A549 (cell line): ENCODE data around the gene CDK5R1. TPM values are rescaled to one million over a fixed set of nuclear protein-coding genes. Genes with fewer than 3 reads are reported as not detected.

Source experiments
- ATAC-seq, 2 experiments: fragments of 200-7000 bp in 1 of 2; fragments of >200 bp in 1 of 2; cut with Nextera tagmentation in 1 of 2; cut with Tn5 transposase in 1 of 2; 3 replicates each; pipeline versions ENCODE4 v1.8.0 to v1.9.1; 2018 to 2020; ENCODE audit warnings: mild to moderate bottlenecking in 1 of 2, moderate library complexity in 1 of 2
- CTCF ChIA-PET: fragments of 300-600 bp; sonication (Branson Sonifier 250); formaldehyde crosslinking; extraction: SDS; loops from one replicate; lab custom pipeline; 2021; ENCODE audit warnings: antibody characterized with exemption, inconsistent platforms; lab: Yijun Ruan, JAX
- POLR2A ChIA-PET: fragments of 350-600 bp; formaldehyde crosslinking; extraction: SDS; loops from one replicate; lab custom pipeline; 2021; ENCODE audit warnings: antibody characterized with exemption, inconsistent platforms; lab: Yijun Ruan, JAX
- DNase-seq, 2 experiments: peaks; one replicate each; pipeline versions ENCODE4 v3.0.0 to v3.0.0-alpha.2; 2011 to 2016; ENCODE audit warnings: low read depth in 1 of 2, low spot score in 1 of 2
- FAIRE-seq: peaks from 2 replicates; lab custom pipeline; 2011; peaks lifted over from hg19 to GRCh38; lab: Jason Lieb, UNC
- H3K27ac ChIP-seq, 2 experiments: fragments of >200 bp; sonication (Bioruptor Twin); formaldehyde crosslinking; 3 replicates each; pipeline ENCODE4 v1.5.1; 2016 to 2017
- H3K4me1 ChIP-seq: fragments of >200 bp; sonication (Bioruptor Twin); formaldehyde crosslinking; 3 replicates; pipeline ENCODE4 v1.6.1; 2016
- H3K4me2 ChIP-seq: fragments of >200 bp; sonication (Bioruptor Twin); formaldehyde crosslinking; 3 replicates; pipeline ENCODE4 v1.6.1; 2016
- H3K4me3 ChIP-seq: fragments of >200 bp; sonication (Bioruptor Twin); formaldehyde crosslinking; 3 replicates; pipeline ENCODE4 v1.5.1; 2016
- H3K9me3 ChIP-seq: fragments of >200 bp; sonication (Bioruptor Twin); formaldehyde crosslinking; 3 replicates; pipeline ENCODE4 v1.6.1; 2016
- CBX2 ChIP-seq: fragments of 200-600 bp; sonication (generic); IDR thresholded peaks from 2 replicates; pipeline ENCODE4 v1.6.1; 2016; ENCODE audit warnings: low read depth, mild to moderate bottlenecking, borderline replicate concordance
- CBX8 ChIP-seq: fragments of 200-600 bp; sonication (generic); IDR thresholded peaks from 2 replicates; pipeline ENCODE4 v1.6.1; 2016
- CEBPB ChIP-seq, 2 experiments: fragments of >200 bp in 1 of 2; sonication (Bioruptor Twin) in 1 of 2; formaldehyde crosslinking in 1 of 2; IDR thresholded peaks; 2 replicates each; pipeline ENCODE4 v1.6.1; 2012 to 2016
- CHD2 ChIP-seq: fragments of 150-350 bp; IDR thresholded peaks from 2 replicates; pipeline ENCODE4 v1.6.1; 2014; ENCODE audit warnings: low read length; ENCODE audit not compliant: partially characterized antibody
- EP300 ChIP-seq, 2 experiments: fragments of >200 bp; sonication (Bioruptor Twin); formaldehyde crosslinking; IDR thresholded peaks; 2 replicates in 1 of 2; 3 replicates in 1 of 2; pipeline ENCODE4 v1.6.1; 2016 to 2017
- FOSL2 ChIP-seq, 2 experiments: fragments of 450-650 bp in 1 of 2; fragments of >200 bp in 1 of 2; sonication (Bioruptor Twin) in 1 of 2; formaldehyde crosslinking; IDR thresholded peaks; 2 replicates each; pipeline versions ENCODE4 v1.5.0 to v1.6.1; 2016 to 2020; ENCODE audit warnings: mild to moderate bottlenecking in 1 of 2, moderate library complexity in 1 of 2
- FOXS1 ChIP-seq: fragments of 250-450 bp; sonication (Bioruptor Pico); IDR thresholded peaks from 2 replicates; pipeline ENCODE4 v1.5.0; 2020; ENCODE audit warnings: mild to moderate bottlenecking, moderate library complexity
- HDAC2 ChIP-seq: fragments of 200-600 bp; sonication (generic); IDR thresholded peaks from 2 replicates; pipeline ENCODE4 v1.6.1; 2016
- HOXB13 ChIP-seq: fragments of 250-450 bp; sonication (Bioruptor Pico); IDR thresholded peaks from 2 replicates; pipeline ENCODE4 v1.5.0; 2020; ENCODE audit warnings: low read depth, mild to moderate bottlenecking, moderate library complexity
- KDM1A ChIP-seq: fragments of 200-600 bp; sonication (generic); IDR thresholded peaks from 2 replicates; pipeline ENCODE4 v1.6.1; 2016; ENCODE audit warnings: low read depth, mild to moderate bottlenecking
- KDM5A ChIP-seq: fragments of 200-600 bp; sonication (generic); IDR thresholded peaks from 2 replicates; pipeline ENCODE4 v1.6.1; 2016; ENCODE audit warnings: antibody characterized with exemption, mild to moderate bottlenecking
- MAFK ChIP-seq: fragments of 450-650 bp; IDR thresholded peaks from 2 replicates; pipeline ENCODE4 v1.6.1; 2014; ENCODE audit not compliant: partially characterized antibody
- RCOR1 ChIP-seq: fragments of 150-350 bp; IDR thresholded peaks from 2 replicates; pipeline ENCODE4 v1.6.1; 2014; ENCODE audit warnings: antibody characterized with exemption, low read length, low read depth
- RNF2 ChIP-seq: fragments of 200-600 bp; sonication (generic); IDR thresholded peaks from 2 replicates; pipeline ENCODE4 v1.6.1; 2016; ENCODE audit warnings: low read depth, mild to moderate bottlenecking, antibody characterized with exemption, moderate library complexity, borderline replicate concordance
- SMC3 ChIP-seq: fragments of >200 bp; sonication (Bioruptor Twin); formaldehyde crosslinking; IDR thresholded peaks from 3 replicates; pipeline ENCODE4 v1.6.1; 2018; ENCODE audit warnings: inconsistent platforms
- TP53 ChIP-seq: fragments of 250-450 bp; sonication (Bioruptor Pico); IDR thresholded peaks from 2 replicates; pipeline ENCODE4 v1.5.0; 2021; ENCODE audit warnings: mild to moderate bottlenecking, moderate library complexity
- ZC3H11A ChIP-seq: fragments of 450-650 bp; IDR thresholded peaks from 2 replicates; pipeline ENCODE4 v1.6.1; 2014; ENCODE audit warnings: antibody characterized with exemption, mild to moderate bottlenecking
- ZFP36 ChIP-seq: fragments of 450-650 bp; IDR thresholded peaks from 2 replicates; pipeline ENCODE4 v1.6.1; 2014; ENCODE audit warnings: borderline replicate concordance; ENCODE audit not compliant: partially characterized antibody
- WGBS: methylation state at CpG from one replicate; pipeline ENCODE4 v1.1.6; 2017; ENCODE audit errors: missing lambda C conversion rate; 5-methylcytosine and 5-hydroxymethylcytosine counted together
- polyA plus RNA-seq, 4 experiments: library from polyadenylated mRNA; depleted of rRNA in 3 of 4; stranded (reverse); fragments of >200 nt; fragmentation: RNase III in 1 of 4; extraction: RNeasy Plus Mini Kit Qiagen cat#74134 plus additional on column Dnase treatment in 1 of 4; gene quantifications; 2 replicates in 3 of 4; 3 replicates in 1 of 4; pipeline ENCODE4 v1.2.3, GENCODE V29; 2011 to 2017
- TF ChIP-seq, protein P1 (sequence below): fragments of 450-650 bp; IDR thresholded peaks from 2 replicates; pipeline ENCODE4 v1.6.1; 2014; ENCODE audit warnings: antibody characterized with exemption
- TF ChIP-seq, protein P2 (sequence below): fragments of 250-450 bp; sonication (Bioruptor Pico); IDR thresholded peaks from 2 replicates; pipeline ENCODE4 v1.5.0; 2021; ENCODE audit warnings: mild to moderate bottlenecking, moderate library complexity, borderline replicate concordance
- TF ChIP-seq, protein P3 (sequence below): fragments of 200-600 bp; sonication (generic); IDR thresholded peaks from 2 replicates; pipeline ENCODE4 v1.6.1; 2016; ENCODE audit warnings: antibody characterized with exemption, mild to moderate bottlenecking, moderate library complexity
- TF ChIP-seq, protein P4 (sequence below): IDR thresholded peaks from 2 replicates; pipeline ENCODE4 v1.6.1; 2012; ENCODE audit warnings: low read depth, borderline replicate concordance
- TF ChIP-seq, protein P5 (sequence below): fragments of 250-450 bp; sonication (Bioruptor Pico); IDR thresholded peaks from 2 replicates; pipeline ENCODE4 v1.5.0; 2020; ENCODE audit warnings: low read depth, mild to moderate bottlenecking, moderate library complexity

CDK5R1 gene
- polyA plus RNA-seq, 2 of the 4 experiments (the other 2 are of a cell fraction), result 0.93 to 2.8 TPM

DNA sequence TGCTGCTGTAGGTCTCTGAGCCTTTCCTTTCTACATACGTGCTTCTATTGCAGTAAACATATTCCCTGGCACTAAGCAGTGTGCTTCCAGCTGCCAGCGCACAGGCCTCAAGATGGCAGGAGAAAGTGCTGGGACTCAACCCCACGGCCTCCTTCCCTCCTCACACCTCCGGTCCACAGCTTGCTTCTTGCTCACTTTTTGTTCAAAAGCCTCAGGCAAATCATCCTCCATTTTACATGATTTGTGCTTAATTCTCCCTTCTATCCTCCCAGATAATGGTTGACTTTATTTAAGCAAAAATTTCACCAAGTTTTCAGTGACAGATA, 5.4 kb downstream of the CDK5R1 start:
- Histone ChIP-seq H3K4me3 (no peak overlapping the region), H3K4me2 (no peak overlapping the region)
- POLR2A ChIA-PET, result no interaction called here

DNA sequence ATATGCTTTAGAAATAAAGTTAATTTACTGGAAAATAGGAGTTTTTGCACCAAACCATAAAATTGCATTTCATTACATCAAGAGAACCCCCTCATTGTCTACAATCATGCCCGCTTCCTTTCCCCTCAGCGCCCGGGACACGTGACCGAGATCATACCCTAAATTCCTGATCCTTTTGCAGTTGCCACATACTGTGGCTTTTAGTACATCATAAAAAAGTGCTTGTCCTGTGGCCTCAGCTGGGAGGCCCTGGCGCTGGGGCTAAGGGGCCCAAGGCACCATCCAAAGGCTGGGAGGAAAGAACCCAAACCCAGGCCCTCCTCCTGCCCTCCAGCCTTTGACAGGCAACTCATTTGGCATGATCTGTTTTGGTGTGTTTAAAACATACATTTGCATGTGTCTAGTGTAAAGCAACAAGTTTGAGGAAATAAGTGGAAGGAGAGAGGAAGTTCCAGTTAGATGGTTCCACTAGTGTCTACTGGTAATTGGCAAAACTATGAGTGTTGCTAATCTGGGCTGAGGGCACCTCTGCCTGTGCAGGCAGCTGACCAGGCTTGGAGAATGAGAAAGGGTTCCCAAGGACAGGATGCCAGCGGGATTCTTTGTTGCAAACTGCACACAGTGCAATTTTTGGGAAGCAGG, 6.0 kb downstream of the CDK5R1 start:
- peaks cover 16% of the 10 kb centered on the region for H3K4me1 ChIP-seq
- POLR2A ChIA-PET, result no interaction called here
- ATAC-seq, result no peak

More for the DNA sequence above, 5.4 kb downstream of the CDK5R1 start:
- FAIRE-seq (no peak), DNase-seq (no peak), ATAC-seq (no peak)
- CTCF ChIA-PET, result interaction anchor here (0.8 to 23.7 kb wide), 5 partner anchors 9 to 167 kb away, joined by 3 to 298 read pairs (median 4); no protein-coding TSS in a partner anchor
- Histone ChIP-seq H3K4me1 (peaks cover 12% of the 10 kb centered on the region), H3K27ac (no peak overlapping the region), H3K9me3 (no peaks in the 10 kb centered on the region)
- 78% methylated on average over 4 of the region's 4 CpGs for WGBS
- TF ChIP-seq KDM1A (no peak), FOSL2 (IDR thresholded peaks at IDR 0.05) (no peak), FOSL2 (CRISPR knock-in tag; IDR thresholded peaks at IDR 0.05) (no peak), ZC3H11A (no peak)
- TF ChIP-seq, protein P1, sequence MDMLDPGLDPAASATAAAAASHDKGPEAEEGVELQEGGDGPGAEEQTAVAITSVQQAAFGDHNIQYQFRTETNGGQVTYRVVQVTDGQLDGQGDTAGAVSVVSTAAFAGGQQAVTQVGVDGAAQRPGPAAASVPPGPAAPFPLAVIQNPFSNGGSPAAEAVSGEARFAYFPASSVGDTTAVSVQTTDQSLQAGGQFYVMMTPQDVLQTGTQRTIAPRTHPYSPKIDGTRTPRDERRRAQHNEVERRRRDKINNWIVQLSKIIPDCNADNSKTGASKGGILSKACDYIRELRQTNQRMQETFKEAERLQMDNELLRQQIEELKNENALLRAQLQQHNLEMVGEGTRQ, result no peak

DNA sequence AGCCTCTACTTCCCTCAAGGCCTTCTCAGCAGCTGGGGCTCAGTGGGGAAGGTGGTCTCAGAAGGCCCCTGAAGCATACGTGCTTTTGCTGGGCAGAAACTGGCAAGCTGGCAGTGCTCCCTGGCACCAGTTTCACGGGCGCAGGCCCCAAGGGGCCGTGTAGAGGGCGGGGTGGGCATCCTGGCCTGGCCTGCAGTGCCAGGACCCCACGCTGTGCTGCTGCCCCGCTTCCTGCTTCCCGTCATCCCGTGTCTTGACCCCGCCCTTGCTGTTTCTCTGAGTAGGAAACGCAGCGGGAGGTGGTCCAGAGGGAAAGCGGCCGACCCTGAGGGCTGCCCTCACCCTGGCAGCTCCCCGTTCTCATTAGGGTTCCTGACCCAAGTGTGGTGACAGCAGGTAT, 6.8 kb downstream of the CDK5R1 start:
- ChIA-PET POLR2A (no interaction called here), CTCF (interaction anchor here (0.9 kb wide), 1 partner anchor 31 kb away, joined by 4 read pairs; no protein-coding TSS in a partner anchor)
- no peak for TF ChIP-seq FOXS1 (CRISPR knock-in tag)
- no peak for TF ChIP-seq HOXB13
- TF ChIP-seq RCOR1, result no peak
- TF ChIP-seq, protein P2, sequence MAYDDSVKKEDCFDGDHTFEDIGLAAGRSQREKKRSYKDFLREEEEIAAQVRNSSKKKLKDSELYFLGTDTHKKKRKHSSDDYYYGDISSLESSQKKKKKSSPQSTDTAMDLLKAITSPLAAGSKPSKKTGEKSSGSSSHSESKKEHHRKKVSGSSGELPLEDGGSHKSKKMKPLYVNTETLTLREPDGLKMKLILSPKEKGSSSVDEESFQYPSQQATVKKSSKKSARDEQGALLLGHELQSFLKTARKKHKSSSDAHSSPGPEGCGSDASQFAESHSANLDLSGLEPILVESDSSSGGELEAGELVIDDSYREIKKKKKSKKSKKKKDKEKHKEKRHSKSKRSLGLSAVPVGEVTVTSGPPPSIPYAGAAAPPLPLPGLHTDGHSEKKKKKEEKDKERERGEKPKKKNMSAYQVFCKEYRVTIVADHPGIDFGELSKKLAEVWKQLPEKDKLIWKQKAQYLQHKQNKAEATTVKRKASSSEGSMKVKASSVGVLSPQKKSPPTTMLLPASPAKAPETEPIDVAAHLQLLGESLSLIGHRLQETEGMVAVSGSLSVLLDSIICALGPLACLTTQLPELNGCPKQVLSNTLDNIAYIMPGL (CRISPR knock-in tag), result no peak
- TF ChIP-seq CBX8, result no peak
- TF ChIP-seq, protein P3, sequence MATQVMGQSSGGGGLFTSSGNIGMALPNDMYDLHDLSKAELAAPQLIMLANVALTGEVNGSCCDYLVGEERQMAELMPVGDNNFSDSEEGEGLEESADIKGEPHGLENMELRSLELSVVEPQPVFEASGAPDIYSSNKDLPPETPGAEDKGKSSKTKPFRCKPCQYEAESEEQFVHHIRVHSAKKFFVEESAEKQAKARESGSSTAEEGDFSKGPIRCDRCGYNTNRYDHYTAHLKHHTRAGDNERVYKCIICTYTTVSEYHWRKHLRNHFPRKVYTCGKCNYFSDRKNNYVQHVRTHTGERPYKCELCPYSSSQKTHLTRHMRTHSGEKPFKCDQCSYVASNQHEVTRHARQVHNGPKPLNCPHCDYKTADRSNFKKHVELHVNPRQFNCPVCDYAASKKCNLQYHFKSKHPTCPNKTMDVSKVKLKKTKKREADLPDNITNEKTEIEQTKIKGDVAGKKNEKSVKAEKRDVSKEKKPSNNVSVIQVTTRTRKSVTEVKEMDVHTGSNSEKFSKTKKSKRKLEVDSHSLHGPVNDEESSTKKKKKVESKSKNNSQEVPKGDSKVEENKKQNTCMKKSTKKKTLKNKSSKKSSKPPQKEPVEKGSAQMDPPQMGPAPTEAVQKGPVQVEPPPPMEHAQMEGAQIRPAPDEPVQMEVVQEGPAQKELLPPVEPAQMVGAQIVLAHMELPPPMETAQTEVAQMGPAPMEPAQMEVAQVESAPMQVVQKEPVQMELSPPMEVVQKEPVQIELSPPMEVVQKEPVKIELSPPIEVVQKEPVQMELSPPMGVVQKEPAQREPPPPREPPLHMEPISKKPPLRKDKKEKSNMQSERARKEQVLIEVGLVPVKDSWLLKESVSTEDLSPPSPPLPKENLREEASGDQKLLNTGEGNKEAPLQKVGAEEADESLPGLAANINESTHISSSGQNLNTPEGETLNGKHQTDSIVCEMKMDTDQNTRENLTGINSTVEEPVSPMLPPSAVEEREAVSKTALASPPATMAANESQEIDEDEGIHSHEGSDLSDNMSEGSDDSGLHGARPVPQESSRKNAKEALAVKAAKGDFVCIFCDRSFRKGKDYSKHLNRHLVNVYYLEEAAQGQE, result no peak
- no peak for TF ChIP-seq CHD2
- TF ChIP-seq MAFK, result no peak
- no peak for TF ChIP-seq SMC3
- no peak for TF ChIP-seq EP300 (IDR thresholded peaks at IDR 0.05)
- no peak for TF ChIP-seq CEBPB (IDR thresholded peaks at IDR 0.05)
- TF ChIP-seq, protein P4, sequence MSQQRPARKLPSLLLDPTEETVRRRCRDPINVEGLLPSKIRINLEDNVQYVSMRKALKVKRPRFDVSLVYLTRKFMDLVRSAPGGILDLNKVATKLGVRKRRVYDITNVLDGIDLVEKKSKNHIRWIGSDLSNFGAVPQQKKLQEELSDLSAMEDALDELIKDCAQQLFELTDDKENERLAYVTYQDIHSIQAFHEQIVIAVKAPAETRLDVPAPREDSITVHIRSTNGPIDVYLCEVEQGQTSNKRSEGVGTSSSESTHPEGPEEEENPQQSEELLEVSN, result no peak
- TF ChIP-seq RNF2, result no peak
- TF ChIP-seq TP53 (CRISPR knock-in tag), result no peak
- TF ChIP-seq HDAC2, result no peak
- TF ChIP-seq ZFP36, result no peak
- no peak for TF ChIP-seq KDM1A
- no peak for TF ChIP-seq CBX2
- TF ChIP-seq, protein P5, sequence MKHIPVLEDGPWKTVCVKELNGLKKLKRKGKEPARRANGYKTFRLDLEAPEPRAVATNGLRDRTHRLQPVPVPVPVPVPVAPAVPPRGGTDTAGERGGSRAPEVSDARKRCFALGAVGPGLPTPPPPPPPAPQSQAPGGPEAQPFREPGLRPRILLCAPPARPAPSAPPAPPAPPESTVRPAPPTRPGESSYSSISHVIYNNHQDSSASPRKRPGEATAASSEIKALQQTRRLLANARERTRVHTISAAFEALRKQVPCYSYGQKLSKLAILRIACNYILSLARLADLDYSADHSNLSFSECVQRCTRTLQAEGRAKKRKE (CRISPR knock-in tag), result no peak
- no peak for TF ChIP-seq KDM5A
- no peak overlapping the region for H3K4me3 ChIP-seq
- no peaks in the 10 kb centered on the region for H3K9me3 ChIP-seq
- DNase-seq (no peak), ATAC-seq (no peak), FAIRE-seq (no peak)
- WGBS, result 89% methylated on average over 15 of the region's 15 CpGs
- no peak overlapping the region for H3K27ac ChIP-seq
- no peak overlapping the region for H3K4me2 ChIP-seq
- peaks cover 12% of the 10 kb centered on the region; the same call in 2 of the 3 replicates for H3K4me1 ChIP-seq

More for the DNA sequence above, 6.0 kb downstream of the CDK5R1 start:
- no peak for TF ChIP-seq EP300 (IDR thresholded peaks at IDR 0.05)
- TF ChIP-seq MAFK, result peak; percentile 41
- no peak for DNase-seq
- FAIRE-seq, result no peak
- Histone ChIP-seq H3K27ac (no peak overlapping the region), H3K4me2 (no peak overlapping the region), H3K9me3 (no peaks in the 10 kb centered on the region), H3K4me3 (no peak overlapping the region)
- 90% methylated on average over 7 of the region's 7 CpGs for WGBS
- CTCF ChIA-PET, result interaction anchor here (0.8 to 1.4 kb wide), 3 partner anchors 10 to 30 kb away, joined by 3 to 7 read pairs (median 4); no protein-coding TSS in a partner anchor
